Liver (tissue), 9 donors: ENCODE measurements around the gene PPFIA4. TPM values are rescaled to one million over a fixed set of nuclear protein-coding genes. Genes with fewer than 3 reads are reported as not detected.

Experiments
- DNase-seq: peaks from one replicate; pipeline ENCODE4 v3.0.0-alpha.2; 2017; ENCODE audit warnings: low spot score
- H3K27ac ChIP-seq, 2 donors: one replicate each; pipeline ENCODE4 v1.7.0; 2013; ENCODE audit warnings: inconsistent platforms in 2 of 2, low read length in 2 of 2, control low read depth in 1 of 2, low read depth in 1 of 2, mild to moderate bottlenecking in 1 of 2
- H3K27me3 ChIP-seq, 4 donors: one replicate each; pipeline versions ENCODE4 v1.6.1 to v1.7.0; 2013; ENCODE audit warnings: low read length in 3 of 4, inconsistent platforms in 1 of 4, mild to moderate bottlenecking in 1 of 4, moderate library complexity in 1 of 4; ENCODE audit not compliant: control insufficient read depth in 4 of 4, insufficient read depth in 4 of 4
- H3K36me3 ChIP-seq, 4 donors: one replicate each; pipeline versions ENCODE4 v1.6.1 to v1.7.0; 2013; ENCODE audit warnings: low read length in 3 of 4, mild to moderate bottlenecking in 3 of 4, low read depth in 1 of 4, moderate library complexity in 1 of 4; ENCODE audit not compliant: control insufficient read depth in 4 of 4, insufficient read depth in 3 of 4
- H3K4me1 ChIP-seq, 4 donors: one replicate each; pipeline versions ENCODE4 v1.6.1 to v1.7.0; 2013; ENCODE audit warnings: low read length in 3 of 4, mild to moderate bottlenecking in 3 of 4, moderate library complexity in 1 of 4; ENCODE audit not compliant: control insufficient read depth in 4 of 4, insufficient read depth in 4 of 4
- H3K4me3 ChIP-seq, 3 donors: one replicate each; pipeline versions ENCODE4 v1.6.1 to v1.7.0; 2013; ENCODE audit warnings: low read length in 3 of 3, control low read depth in 1 of 3, low read depth in 1 of 3, mild to moderate bottlenecking in 1 of 3
- H3K9ac ChIP-seq, 2 donors: one replicate each; pipeline ENCODE4 v1.7.0; 2013; ENCODE audit warnings: low read length in 2 of 2, mild to moderate bottlenecking in 2 of 2, moderate library complexity in 2 of 2, control low read depth in 1 of 2, low read depth in 1 of 2
- H3K9me3 ChIP-seq, 4 donors: one replicate each; pipeline versions ENCODE4 v1.6.1 to v1.7.0; 2013; ENCODE audit warnings: low read length in 3 of 4; ENCODE audit not compliant: control insufficient read depth in 4 of 4
- ATF3 ChIP-seq: IDR thresholded peaks from 2 replicates; pipeline ENCODE4 v1.6.1; 2016; ENCODE audit warnings: antibody characterized with exemption
- CTCF ChIP-seq: fragments of 150-350 bp; IDR thresholded peaks from 2 replicates; pipeline ENCODE4 v1.5.1; 2017; ENCODE audit warnings: improper control_type of control experiment, low read depth, low read length; ENCODE audit not compliant: missing input control
- EGR1 ChIP-seq, 2 donors: IDR thresholded peaks; 2 replicates each; pipeline ENCODE4 v1.6.1; 2016 to 2018; ENCODE audit warnings: antibody characterized with exemption in 2 of 2, low read depth in 2 of 2
- FOXA1 ChIP-seq: IDR thresholded peaks from 2 replicates; pipeline ENCODE4 v1.6.1; 2016; ENCODE audit warnings: antibody characterized with exemption
- FOXA2 ChIP-seq: IDR thresholded peaks from 2 replicates; pipeline ENCODE4 v1.6.1; 2016; ENCODE audit warnings: antibody characterized with exemption
- GABPA ChIP-seq, 2 donors: IDR thresholded peaks in 1 of 2; conservative IDR thresholded peaks in 1 of 2; 2 replicates each; pipeline ENCODE4 v1.6.1; 2016; ENCODE audit warnings: antibody characterized with exemption in 2 of 2, mild to moderate bottlenecking in 1 of 2, moderate library complexity in 1 of 2
- HNF4A ChIP-seq, 2 donors: conservative IDR thresholded peaks; 2 replicates each; pipeline ENCODE4 v1.6.1; 2016; ENCODE audit warnings: antibody characterized with exemption in 2 of 2, mild to moderate bottlenecking in 2 of 2
- HNF4G ChIP-seq: IDR thresholded peaks from 2 replicates; pipeline ENCODE4 v1.6.1; 2016; ENCODE audit warnings: antibody characterized with exemption
- JUND ChIP-seq, 2 donors: IDR thresholded peaks; 2 replicates each; pipeline ENCODE4 v1.6.1; 2016; ENCODE audit warnings: antibody characterized with exemption in 2 of 2
- MAX ChIP-seq: IDR thresholded peaks from 2 replicates; pipeline ENCODE4 v1.6.1; 2016; ENCODE audit warnings: antibody characterized with exemption
- NR2F2 ChIP-seq: IDR thresholded peaks from 2 replicates; pipeline ENCODE4 v1.6.1; 2016; ENCODE audit warnings: antibody characterized with exemption
- RAD21 ChIP-seq, 2 donors: IDR thresholded peaks; 2 replicates each; pipeline ENCODE4 v1.6.1; 2016; ENCODE audit warnings: antibody characterized with exemption in 2 of 2, mild to moderate bottlenecking in 2 of 2
- REST ChIP-seq: IDR thresholded peaks from 2 replicates; pipeline ENCODE4 v1.6.1; 2016; ENCODE audit warnings: antibody characterized with exemption, mild to moderate bottlenecking
- RXRA ChIP-seq, 2 donors: IDR thresholded peaks; 2 replicates each; pipeline ENCODE4 v1.6.1; 2017 to 2018; ENCODE audit warnings: antibody characterized with exemption in 2 of 2, mild to moderate bottlenecking in 1 of 2
- SP1 ChIP-seq: IDR thresholded peaks from 2 replicates; pipeline ENCODE4 v1.6.1; 2018; ENCODE audit warnings: antibody characterized with exemption, mild to moderate bottlenecking
- TAF1 ChIP-seq: conservative IDR thresholded peaks from 2 replicates; pipeline ENCODE4 v1.6.1; 2016; ENCODE audit warnings: antibody characterized with exemption, mild to moderate bottlenecking
- YY1 ChIP-seq: IDR thresholded peaks from 2 replicates; pipeline ENCODE4 v1.6.1; 2016; ENCODE audit warnings: antibody characterized with exemption, mild to moderate bottlenecking
- ZBTB33 ChIP-seq: IDR thresholded peaks from 2 replicates; pipeline ENCODE4 v1.6.1; 2016; ENCODE audit warnings: antibody characterized with exemption
- WGBS: extraction: QIAGEN DNeasy Blood & Tissue Kit; methylation state at CpG from one replicate; pipeline ENCODE4 v1.1.7; 2013; 5-methylcytosine and 5-hydroxymethylcytosine counted together
- polyA plus RNA-seq, 2 donors: library from polyadenylated mRNA; stranded (reverse) in 1 of 2; unstranded in 1 of 2; fragments of 200-250 nt in 1 of 2; fragments of >200 nt in 1 of 2; fragmentation: Nextera tagmentation in 1 of 2; extraction: Ambion mirVana in 1 of 2; gene quantifications; one replicate each; pipeline versions ENCODE4 v1.2.1 to v1.2.3, GENCODE V29; 2013 to 2015
- total RNA-seq, 2 donors: library from RNA; depleted of rRNA; stranded (reverse); fragments of >200 nt; gene quantifications; one replicate each; pipeline ENCODE4 v1.2.3, GENCODE V29; 2014
- donor health status: healthy.
- donor health status: healthy.
- donor health status: healthy.
- donor health status: healthy.
- donor health status: healthy.

The PPFIA4 gene
- total and polyA plus RNA-seq, 4 donors, result 0.07 to 0.33 (median 0.15) TPM

GRCh38 chr1:203031467-203031866 is 5.2 kb downstream of the PPFIA4 start:
- no peak overlapping the region for H3K4me3 ChIP-seq
- H3K9ac ChIP-seq, result no peak overlapping the region
- 91% methylated on average over 6 of the region's 6 CpGs for WGBS
- H3K27ac ChIP-seq, result no peak overlapping the region
- no peaks in the 10 kb centered on the region for H3K9me3 ChIP-seq
- no peaks in the 10 kb centered on the region for H3K27me3 ChIP-seq
- DNase-seq, result no peak
- H3K36me3 ChIP-seq, result no peaks in the 10 kb centered on the region
- TF ChIP-seq CTCF (no peak), JUND (IDR thresholded peaks at IDR 0.05) (no peak), HNF4A (conservative IDR thresholded peaks at IDR 0.05) (no peak), HNF4G (no peak), ZBTB33 (no peak), REST (no peak), FOXA2 (no peak), FOXA1 (no peak), TAF1 (no peak), RAD21 (IDR thresholded peaks at IDR 0.05) (no peak), SP1 (no peak), NR2F2 (no peak), MAX (no peak), ATF3 (no peak), YY1 (no peak), EGR1 (IDR thresholded peaks at IDR 0.05; ENCODE audit: low read depth in 2 of 2) (no peak), GABPA (IDR thresholded peaks at IDR 0.05 in 1 of 2, conservative IDR thresholded peaks at IDR 0.05 in 1 of 2) (no peak), RXRA (IDR thresholded peaks at IDR 0.05) (no peak)
- H3K4me1 ChIP-seq, result peaks cover 4 to 5% (median 4%) of the 10 kb centered on the region in 4 donors
